Fibroblast of skin of scalp (primary cell): ENCODE data around the gene ATP1A2.
A peak's percentile ranks its signal among the peaks of the same experiment; 100 is the strongest.
"Not testable (repeated sequence)": the region's sequence is repeated elsewhere in the genome, so short reads cannot be mapped to it uniquely, and the experiment has no call there.

Source experiments
- DNase-seq: peaks from one replicate; pipeline ENCODE4 v3.0.0-alpha.2; 2013

Gene ATP1A2

GRCh38 chr1:160101717-160102522 is 13.6 kb upstream of the ATP1A2 start:
- no peak for DNase-seq

DNA sequence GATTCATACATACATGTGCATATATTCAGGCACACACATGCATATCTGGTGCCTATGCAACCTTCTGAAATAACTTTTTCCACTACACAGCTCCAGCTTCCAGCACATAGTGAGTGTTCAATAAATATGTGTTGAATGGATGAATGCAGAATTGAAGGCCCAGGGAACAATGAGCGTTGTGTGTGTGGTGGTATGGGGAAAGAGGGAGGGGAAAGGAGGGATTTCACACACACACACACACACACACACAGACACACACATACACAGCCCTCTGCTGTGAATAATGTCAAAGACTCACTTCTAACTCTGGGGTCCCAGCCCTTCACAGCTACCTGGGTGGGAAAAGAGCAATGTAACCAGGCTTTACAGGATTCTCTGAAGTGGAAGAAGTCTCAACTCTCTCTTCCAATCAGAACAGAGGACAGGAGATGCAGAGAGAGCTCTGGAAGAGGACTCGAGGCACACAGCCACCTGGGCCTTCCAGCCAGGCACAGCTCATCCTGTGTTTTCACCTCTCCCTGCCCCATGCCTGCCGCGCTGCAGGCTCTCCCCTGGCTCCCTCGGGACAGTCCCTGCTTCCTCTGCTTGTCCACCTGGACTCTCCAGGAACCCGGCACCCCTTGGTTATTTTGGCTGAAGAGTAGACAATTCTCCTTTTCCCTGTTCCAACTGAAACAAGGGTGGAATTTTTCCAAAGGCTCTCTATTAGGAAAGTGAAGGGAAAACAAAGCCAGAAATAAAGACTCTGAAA is 11.7 kb upstream of the ATP1A2 start:
- DNase-seq = no peak

- no peak for DNase-seq
Measured at GRCh38 chr1:160104486-160104885, 11.1 kb upstream of the ATP1A2 start.

DNA sequence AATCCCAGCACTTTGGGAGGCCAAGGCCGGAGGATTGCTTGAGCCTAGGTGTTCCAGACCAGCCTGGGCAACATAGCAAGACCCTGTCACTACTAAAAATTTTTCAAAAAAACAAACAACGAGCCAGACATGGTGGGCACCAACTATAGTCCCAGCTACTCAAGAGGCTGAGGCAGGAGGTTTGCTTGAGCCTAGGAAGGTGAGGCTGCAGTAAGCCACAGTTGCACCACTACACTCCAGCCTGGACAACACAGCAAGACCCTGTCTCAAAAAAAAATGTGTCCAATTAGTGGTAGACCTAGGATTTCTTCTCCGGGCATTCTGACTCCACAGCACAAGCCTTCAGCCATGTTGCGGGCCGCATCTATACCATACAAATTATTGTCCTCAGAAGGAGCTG is 10.4 kb upstream of the ATP1A2 start:
- DNase-seq = no peak

DNA sequence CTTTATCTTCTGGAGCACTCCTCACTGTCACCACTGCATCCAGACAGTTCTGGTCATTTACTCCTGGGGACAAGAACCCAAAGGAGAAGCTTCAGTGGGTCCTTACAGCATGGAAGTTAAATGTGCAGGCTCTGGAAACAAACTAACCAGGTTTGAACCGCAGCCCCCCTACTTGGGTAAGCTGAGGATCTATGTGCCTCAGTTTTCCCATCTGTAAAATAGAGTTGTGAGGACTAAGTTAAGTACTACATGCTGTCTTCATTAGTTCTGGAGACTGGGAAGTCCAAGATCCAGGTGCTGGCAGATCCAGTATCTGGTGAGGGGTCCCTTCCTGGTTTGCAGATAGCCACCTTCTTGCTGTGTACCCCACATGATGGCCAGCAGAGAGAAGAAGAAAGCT is 8.0 kb upstream of the ATP1A2 start:
- DNase-seq = no peak

- peak; percentile 64 for DNase-seq
Measured at GRCh38 chr1:160108888-160109662, 6.5 kb upstream of the ATP1A2 start.

DNA sequence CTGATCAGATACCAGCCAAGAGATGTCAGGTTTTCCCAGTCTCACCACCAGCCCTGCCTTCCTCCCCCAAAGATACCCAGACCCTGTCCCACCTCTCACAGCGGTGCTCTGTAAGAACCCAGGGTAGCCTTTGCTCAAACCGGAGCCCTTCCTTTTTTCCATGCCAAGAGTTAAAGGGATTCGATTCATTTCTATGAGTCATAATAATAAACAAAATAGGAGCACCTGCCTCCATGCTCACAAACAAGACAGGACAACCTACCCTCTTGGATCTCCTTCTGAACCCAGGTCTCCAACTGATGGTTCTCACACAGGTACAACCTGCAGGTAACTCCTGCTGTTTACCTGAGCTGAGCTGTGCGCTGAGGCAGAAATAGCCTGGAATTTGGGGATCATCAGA is 5.9 kb upstream of the ATP1A2 start:
- no peak for DNase-seq

DNA sequence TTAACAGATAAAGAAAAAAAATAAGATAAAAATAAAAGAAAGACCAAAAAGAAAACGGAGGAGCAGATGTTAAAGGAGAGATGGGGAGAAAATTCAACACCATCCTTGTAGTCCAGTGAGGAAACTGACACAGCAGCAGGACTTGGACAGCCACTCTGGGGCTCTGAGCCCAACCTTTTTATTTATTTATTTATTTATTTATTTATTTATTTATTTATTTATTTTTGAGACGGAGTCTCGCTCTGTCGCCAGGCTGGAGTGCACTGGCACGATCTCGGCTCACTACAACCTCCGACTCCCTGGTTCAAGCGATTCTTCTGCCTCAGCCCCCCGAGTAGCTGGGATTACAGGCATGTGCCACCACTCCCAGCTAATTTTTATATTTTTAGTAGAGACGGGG is 4.1 kb upstream of the ATP1A2 start:
- DNase-seq = not testable (repeated sequence)

DNA sequence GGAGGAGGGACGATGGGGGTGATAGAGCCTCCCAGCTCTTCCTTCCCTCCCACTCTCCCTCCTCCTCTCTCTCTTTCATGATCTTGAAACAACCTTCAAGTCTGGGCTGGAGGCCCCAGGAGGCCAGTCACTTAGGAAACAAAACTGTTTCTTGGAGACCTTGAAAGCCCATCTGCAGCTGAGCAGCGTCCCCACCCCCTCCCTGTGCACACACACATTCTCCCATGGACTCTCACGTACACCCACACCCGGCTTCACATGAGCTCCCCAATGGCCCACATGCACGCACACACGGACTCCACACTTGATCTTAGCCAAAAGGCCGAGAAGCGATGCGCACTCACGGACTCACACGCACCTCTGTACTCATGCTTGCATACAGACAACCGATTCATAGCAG is 3.2 kb upstream of the ATP1A2 start:
- DNase-seq = no peak

- DNase-seq = no peak
Measured at GRCh38 chr1:160113407-160113806, 2.2 kb upstream of the ATP1A2 start.

DNA sequence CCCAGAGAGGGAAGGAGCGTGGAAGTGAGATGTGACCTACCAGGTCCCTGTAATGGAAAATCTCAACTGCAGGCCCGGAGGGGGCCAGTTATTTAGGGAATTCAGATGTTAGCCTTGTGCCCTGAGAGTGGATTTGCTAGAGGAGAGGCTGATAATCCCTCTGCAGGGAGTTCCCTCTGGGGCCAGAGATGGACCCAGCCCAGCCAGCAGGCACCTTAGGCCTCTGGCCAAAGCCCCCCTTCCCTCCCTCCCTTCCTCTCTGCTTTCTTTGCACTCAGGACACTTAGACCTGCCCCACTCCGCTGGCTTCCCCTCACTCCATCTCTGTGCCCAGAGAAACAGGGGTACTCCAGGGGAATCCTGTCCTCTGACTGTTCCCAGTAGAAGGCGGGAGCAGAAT is 1.5 kb upstream of the ATP1A2 start:
- no peak for DNase-seq

GRCh38 chr1:160116283-160117147 is 956 bp downstream of the ATP1A2 start:
- peak; percentile 33 for DNase-seq

GRCh38 chr1:160117300-160117699 is 1.7 kb downstream of the ATP1A2 start:
- DNase-seq = no peak

DNA sequence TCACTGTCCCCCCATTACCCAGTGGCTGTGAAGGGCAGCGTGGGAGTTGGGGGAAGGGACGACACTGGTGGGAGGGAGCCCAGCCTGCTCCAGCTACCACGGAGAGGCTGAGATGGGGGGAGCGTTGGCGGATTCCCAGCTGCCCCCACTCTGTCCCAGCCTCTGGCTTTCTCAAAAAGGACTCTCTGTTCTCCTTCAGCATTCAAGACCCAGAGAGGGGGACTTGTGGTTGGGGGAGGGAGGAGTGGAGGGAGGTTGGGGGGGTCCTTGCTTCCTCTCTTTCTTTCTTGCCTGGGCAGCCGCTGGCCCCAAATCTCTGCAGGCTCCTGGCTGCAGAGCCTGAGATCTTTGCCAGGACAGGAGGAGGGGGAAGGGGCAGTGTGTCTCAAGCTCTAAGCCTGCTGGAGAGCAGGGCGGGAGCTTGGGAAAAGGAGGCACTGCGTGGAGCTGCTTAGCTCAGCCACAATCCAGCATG is 2.2 kb downstream of the ATP1A2 start:
- DNase-seq = peak; percentile 40

GRCh38 chr1:160118928-160119327 is 3.4 kb downstream of the ATP1A2 start:
- no peak for DNase-seq

- DNase-seq = no peak
Measured at GRCh38 chr1:160120797-160121196, 5.2 kb downstream of the ATP1A2 start.

GRCh38 chr1:160121388-160121787 is 5.8 kb downstream of the ATP1A2 start:
- no peak for DNase-seq

- no peak for DNase-seq
Measured at GRCh38 chr1:160122978-160123495, 7.5 kb downstream of the ATP1A2 start.

- DNase-seq = no peak
Measured at GRCh38 chr1:160123726-160124125, 8.2 kb downstream of the ATP1A2 start.

DNA sequence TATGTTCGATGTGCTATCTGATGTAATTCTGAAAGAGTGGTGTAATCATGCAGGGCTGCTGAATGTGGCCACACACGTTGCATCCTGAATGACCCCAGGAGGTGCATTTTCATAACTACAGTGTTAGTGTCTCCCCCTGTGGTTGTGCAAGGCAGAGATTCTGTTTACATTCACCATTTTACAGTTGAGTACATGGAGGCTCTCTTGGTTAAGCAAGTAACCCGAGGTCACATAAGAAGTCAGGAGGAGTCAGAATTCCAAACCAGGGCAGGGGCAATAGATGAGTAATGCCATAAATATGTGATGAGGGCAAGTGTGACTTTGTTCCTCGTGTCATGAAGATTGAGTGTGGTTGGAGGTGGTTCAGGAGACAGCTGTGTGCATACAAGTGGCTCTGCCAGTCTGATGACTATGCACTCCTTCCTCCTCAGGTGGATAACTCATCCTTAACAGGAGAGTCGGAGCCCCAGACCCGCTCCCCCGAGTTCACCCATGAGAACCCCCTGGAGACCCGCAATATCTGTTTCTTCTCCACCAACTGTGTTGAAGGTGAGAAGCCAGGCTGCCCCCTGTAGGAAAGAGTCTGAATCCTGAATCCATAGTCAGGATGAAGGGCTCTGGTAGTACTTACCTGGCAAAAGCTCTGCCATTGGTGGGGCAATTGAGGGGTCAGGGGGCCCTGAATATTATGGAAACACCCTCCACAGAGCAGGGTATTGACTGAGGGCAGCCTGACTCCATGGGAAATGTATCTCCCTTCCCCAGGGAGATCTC is 9.3 kb downstream of the ATP1A2 start:
- DNase-seq = peak; percentile 85

DNA sequence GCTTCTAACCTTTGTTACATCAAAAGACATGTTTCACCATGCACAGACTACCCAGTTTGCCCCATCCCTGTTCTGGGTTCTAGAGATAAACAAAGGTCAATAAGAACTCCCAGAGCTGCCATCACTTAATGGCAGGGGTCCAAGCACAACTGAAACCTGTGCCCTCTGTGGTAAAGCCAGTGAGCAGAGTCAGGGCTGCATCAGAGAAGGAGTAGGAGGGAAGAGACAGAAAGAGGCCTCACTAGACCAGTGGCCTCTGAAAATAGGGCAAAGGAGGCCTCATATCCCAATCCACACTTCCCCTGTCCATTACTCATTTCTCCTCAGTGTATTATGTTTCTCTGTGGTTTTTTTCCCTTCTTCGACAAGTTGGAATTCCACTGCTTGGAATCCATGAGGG is 10.2 kb downstream of the ATP1A2 start:
- DNase-seq = peak; percentile 22
